ENCODE results near the gene LAPTM4A.
"Not testable (repeated sequence)": the region's sequence is repeated elsewhere in the genome, so short reads cannot be mapped to it uniquely, and the experiment has no call there.

Gene LAPTM4A

DNA sequence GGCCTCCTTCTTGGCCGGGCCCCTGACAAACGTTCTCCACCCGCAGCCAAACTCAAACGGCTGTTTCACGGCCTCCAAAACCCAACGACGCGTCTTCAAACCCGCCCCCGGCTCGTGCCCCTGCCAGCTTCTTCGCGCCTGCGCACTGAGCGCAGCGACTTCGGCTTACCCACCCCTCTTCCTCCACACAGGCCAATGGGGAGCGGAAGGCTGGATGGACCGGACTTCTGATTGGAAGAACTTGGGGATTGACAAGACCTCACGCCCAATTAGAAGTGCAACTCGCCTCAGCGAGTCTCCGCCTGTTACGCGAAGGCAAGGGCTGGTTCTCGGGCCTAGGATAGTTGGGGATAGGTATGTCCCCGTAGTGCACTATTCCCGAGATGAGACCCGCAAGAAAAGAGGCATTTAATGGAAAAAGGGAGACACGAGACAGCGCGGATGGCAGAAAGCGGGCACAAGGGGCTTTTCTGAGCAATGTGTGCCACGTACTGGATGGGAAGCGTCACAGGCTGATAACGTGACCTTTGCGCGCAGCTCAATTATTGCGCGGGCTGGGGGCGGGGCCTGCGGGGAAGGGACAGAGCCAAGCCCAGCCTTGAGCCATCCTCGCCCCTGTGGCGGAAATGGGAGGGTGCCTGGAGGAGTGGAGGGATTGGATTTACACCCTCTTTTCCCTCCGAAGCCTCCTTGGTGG, at the start of gene LAPTM4A:
Gene LAPTM4A (minus strand): TSS at position 97 of the 697 bp plus-strand sequence. CDS start 108 bp downstream, outside the sequence.
- DNase-seq (ENCODE audit: low read depth), result peak; percentile 99

DNA sequence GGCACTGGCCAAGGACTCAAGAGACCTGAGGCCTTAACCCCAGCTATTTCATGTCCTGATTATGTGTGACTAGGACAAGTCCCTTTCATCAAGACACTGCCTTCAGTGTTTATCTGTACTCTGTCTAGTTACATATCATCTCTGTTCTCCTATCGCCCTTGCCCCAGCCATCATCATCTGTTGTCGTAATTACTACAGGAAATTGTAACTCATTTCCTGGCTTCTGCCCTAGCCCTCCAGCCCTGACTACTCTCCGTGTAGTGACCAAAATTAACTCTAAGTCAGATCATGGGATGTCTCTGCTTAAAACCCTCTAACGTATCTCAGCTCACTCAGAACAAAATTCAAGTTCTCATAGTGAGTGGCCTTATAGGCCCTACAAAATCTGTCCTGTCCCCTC, 49.3 kb upstream of the LAPTM4A start:
- DNase-seq (ENCODE audit: low read depth), result no peak

DNA sequence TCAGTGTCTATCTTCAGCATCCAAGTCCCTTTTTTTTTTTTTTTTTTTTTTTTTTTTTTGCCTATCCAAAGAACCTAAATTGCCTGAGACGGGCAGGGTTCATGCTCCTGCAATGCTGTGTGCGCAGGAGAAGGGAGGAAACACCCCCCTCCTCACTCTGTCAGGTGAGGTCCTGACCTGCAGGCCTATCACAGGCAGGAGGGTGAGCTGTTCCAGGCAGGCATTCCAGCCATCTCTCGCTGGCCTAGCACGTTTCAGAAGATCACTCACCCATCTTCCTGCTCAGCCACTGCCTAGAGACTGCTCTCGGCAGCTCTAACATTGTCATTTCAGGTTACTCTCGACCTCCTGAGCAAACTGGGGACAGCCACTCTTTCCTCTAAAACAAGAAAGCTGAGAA, 48.4 kb upstream of the LAPTM4A start:
- DNase-seq (ENCODE audit: low read depth), result no peak

DNA sequence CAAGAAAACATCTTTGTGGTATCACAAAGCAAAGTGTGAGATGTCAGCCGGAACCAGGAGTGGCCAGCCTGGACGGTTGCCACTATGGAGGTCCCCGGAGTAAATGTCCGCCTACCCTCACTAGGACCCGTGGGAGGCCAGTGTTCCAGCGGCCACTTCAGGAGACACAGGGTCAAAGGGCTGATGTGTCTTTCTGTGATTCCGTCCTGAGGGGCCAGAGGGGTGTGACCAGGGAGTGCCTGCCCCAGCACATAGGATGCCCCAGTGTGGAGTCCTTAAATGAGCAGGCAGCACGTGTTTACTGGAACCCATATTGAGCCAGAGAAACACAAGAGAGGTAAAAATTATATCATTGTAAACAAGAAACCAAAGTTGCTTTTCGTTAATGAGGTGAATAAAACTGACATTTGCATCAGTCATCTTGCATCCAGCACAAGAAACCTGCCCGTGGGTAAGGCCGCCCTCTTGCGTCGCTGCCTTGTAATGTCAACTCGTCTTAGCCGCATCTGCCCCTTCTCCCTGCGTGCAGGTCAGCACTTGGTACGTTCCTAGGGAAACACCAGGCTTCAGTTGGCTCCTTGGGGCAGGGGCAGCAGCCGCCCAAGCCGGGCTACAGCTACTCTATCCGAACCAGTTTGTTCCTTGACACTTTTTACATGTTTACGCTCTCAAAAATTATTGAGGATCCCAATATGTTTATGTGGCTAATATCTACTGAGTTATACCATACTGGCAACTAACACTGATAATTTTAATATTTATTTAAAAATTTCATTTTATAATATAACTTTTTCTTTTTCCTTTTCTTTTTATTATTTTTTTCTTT, 46.7 kb upstream of the LAPTM4A start:
- DNase-seq (ENCODE audit: low read depth), result no peak

DNA sequence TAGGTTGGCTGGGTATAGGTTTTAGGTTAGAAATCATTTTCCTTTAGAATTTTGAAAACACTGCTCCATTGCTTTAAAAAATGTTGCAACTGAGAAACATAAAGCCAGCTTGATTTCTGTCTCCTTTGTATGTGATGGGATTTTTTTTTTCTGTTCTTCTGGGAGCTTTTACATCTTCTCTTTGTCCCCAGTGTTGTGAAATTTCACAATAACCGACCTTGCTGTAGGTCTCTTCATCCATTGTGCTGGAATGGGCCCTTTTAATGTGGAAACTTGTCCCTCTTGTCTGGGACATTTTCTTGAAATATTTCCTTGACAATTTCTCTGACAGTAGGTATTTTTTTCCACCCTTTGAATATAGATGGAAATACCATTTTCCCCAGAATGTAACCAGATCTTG, 44.0 kb upstream of the LAPTM4A start:
- DNase-seq (ENCODE audit: low read depth), result no peak

DNA sequence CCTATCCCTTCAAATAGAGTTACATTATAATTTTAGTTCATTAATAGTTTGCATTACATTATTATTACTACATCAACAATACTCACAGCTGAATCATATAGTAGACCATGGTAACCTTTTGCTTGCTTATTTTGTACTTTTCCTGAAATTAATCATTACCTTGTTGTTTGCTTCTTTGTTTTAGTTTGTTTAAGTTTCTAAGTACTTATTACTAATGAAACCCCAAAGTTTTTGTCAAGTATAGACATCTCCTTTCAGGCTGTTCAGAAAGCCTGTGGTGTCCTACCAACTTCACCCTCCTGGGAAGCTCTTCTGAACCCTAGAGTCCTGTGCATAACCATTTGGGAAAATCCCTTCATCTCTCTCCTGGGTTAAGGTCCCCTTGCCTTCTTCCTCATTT, 43.5 kb upstream of the LAPTM4A start:
- DNase-seq (ENCODE audit: low read depth), result no peak

DNA sequence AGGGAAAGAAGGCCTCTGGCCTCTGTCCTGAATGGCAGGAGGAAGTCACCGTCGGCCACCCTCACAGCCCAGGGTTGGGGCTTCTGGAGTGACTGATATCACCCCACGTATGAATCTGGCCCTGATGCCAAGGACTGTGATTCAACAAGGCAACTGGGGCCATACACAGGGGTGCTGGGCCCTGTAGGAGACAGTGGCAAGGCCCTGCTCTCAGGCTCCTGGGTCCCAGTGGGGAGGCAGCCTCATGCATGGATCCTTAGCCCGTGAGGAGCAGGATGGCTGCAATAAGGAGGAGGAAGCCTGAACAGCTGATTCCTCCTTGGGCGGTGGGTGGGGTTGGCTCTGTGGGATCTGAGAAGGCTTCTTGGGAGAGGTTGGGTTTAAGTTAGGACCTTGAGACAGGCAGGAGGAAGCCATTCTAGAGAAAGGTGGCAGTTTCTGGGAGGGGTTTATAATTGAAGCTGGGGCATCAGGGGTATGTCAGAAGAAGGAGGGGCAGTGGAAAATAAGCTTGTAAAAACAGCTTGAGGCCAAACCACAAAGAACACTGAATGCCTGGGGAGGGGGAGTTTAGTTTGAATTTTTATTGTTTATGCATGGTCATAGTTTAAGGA, 42.8 kb upstream of the LAPTM4A start:
- DNase-seq (ENCODE audit: low read depth), result no peak

DNA sequence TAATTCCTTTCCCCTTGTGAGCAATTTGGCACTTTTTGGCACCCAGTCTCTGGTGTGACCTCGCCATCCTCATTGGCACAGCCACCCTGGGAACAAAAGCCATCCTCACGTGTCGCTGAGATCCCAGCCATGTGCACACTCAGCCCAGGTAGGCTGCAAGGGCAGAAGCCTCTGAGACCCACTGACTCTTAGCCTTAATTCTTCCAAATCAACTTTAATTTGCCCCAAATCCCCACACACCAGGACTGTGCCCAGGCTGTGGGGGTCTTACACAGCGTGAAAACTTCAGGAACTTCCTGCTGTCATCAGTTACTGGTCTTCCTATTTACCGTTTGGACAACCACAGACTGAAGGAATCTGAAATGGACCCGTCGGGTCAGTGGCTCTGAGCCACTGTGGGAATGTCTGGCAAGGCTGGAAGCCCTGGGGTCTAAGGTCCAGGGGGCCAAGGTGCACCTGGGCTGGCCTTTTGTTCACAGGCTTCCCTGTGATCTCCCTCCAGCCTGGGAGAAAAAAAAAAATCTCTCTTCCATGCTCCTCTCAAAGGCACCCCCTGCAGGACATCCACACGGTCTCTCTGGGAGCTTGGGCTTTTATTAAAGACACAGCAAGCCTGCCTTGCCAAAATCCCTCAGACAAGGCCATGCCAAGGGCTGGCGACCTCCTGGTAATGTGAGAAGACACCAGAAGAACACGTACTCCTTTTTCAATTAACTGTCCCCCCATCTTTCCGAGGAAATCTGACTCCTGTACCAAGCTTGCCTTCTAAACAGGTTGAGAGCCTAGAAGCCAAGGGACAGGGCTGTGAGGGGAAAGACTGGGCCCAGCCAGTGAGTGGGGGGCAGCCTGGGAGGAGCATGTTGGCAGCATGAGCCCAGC, 42.1 kb upstream of the LAPTM4A start:
- no peak for DNase-seq (ENCODE audit: low read depth)

DNA sequence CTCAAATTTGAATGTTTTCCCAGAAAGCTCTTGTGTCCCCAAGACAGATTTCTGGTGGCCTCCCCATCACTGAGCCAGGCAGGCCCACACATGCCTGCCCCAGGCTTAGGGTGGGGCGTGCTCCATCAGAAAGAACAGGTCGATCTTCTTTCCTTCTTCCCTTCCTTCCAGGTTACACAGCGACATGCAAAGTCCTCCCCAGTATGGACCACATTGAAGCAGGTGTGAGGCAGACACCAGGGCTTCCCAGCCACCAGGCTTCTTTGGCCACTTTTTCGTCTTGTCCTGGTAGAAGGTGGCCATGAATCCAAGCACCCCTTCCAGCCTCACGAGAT, 41.4 kb upstream of the LAPTM4A start:
- DNase-seq (ENCODE audit: low read depth), result no peak

DNA sequence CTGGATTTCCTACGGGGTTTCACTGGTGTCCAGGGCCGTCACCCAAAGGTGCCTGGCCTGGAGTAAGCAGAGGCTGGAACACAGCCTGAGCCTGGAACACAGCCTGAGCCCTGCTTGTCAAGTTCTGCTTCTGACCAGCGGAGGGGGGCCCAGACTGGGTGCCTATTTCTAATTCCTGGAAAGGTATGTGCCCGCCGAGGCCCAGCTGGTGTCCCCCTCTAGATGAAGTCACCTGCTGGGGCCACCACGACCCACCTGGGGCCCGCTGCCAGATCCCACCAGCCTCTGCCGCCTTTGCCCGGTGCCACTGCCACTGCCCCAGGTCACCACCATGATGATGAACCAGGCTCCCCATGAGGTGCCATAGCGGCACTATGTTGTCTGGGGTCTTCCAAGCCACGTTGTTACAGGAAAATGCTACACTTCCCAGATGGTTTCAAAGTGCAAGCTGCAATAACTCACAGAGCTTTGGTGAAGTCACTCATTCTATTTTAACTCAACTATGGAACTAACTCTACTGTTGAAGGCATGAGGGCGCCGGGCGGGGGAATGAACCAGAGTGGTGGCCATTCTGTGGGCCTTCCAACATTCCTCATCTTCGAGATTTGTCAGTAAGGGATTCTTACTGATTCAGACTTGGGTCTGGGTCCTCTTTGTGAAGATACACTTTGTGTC, 40.9 kb upstream of the LAPTM4A start:
- no peak for DNase-seq (ENCODE audit: low read depth)

DNA sequence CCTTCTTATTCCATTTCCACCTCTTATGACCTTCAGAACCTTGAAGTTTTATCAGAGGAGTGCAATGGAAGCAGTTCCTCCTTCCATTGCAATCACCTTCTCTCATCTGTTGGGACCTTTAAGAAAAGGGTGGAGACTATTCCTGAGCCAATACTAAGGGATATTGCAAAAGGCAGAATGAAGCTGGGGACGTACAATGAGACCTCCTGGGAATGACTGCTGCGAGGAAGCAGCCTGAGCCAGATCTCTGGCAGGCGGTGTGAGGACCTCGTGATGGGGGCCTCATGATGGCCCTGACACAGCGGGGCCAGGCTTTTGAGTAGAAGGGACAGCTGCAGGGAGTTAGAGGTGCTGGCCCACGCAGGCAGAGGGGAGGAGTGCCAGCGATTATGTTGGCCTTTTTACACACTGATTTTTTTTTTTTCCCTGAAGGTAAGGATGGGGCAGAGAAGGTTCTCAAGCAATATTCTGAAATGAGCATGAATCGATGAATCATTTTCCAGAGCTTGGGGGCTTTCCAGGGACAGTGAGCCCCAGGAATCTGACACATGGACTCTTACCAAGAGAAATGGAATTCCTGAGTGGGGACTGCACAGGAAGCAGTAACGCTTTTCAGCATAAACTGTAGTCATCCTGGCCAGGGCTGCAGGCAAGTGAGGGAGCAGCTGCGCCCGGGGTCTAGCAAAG, 40.0 kb upstream of the LAPTM4A start:
- DNase-seq (ENCODE audit: low read depth), result peak; percentile 91

DNA sequence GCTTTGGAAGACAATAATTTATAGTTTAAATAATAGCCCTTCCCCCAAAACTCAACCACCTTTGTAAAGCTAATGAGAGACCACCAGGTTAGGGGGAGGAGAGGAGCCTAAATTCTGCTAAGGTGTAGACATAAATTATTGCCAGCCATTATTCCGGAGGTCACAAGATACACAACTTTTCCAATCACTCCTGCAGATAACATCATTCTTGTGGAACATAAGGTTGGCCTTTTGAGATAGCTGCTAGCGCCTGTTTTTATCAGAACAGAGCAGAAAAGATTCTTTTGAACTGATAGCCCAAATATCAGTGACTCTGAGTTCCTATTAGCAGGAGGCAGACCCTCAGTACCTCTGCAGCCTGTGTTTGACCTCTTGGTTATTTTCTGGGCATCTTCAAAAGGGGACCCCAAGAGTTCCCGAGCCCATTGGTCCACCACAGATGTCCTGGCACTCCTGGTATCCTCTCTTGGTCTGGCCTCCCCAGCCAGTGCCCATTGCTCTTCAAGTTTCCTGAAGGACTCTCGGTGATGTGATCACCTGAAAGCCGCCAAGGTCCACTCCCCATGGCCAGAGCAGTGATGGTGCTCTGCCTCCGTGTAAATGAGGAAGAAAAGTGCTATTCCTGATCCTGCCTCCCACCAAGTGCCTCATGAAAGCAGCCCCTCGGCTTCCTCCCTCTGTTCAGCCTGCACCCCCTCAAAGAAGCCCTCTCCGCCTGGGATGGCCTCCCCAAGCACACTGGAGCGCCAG, 38.5 kb upstream of the LAPTM4A start:
- no peak for DNase-seq (ENCODE audit: low read depth)

DNA sequence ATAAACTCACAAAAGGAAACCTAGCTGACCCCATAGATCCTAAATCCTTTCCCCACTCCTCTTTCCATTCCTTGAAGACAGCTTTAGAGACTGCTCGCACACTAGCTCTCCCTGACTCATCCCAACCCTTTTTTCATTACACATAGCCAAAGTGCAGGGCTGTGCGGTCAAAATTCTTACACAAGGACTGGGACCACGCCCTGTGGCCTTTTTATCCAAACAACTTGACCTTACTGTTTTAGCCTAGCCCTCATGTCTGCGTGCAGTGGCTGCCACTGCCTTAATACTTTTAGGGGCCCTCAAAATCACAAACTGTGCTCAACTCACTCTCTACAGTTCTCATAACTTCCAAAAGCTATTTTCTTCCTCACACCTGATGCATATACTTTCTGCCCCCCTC, 34.5 kb upstream of the LAPTM4A start:
- DNase-seq (ENCODE audit: low read depth), result not testable (repeated sequence)

DNA sequence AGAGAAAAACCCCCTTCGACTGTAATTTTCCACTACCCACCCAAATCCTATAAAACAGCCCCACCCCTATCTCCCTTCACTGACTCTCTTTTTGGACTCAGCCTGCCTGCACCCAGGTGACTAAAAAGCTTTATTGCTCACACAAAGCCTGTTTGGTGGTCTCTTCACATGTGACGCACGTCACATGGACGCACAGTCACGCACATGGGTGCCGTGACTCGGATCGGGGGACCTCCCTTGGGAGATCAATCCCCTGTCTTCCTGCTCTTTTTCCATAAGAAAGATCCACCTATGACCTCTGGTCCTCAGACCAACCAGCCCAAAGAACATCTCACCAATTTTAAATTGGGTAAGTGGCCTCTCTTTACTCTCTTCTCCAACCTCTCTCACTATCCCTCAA, 31.4 kb upstream of the LAPTM4A start:
- not testable (repeated sequence) for DNase-seq (ENCODE audit: low read depth)

DNA sequence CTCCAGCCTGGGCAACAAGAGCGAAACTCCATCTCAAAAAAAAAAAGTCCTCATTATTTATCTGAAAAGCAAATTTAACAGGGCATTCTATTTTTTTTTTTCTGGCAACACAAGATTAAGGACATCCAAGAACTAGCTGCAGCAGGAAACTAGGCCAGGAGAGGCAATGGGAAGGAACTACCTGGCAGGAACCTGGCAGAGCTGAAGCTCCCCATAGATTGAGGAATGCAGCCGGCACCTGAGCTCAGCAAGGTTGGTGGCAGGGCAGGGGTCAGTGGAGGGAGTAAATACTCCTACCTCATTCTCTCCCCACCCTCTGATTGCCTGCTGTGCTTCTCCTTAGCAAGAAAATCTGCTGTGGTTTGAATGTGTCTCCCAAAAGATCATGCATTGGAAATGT, 30.4 kb upstream of the LAPTM4A start:
- DNase-seq (ENCODE audit: low read depth), result no peak

DNA sequence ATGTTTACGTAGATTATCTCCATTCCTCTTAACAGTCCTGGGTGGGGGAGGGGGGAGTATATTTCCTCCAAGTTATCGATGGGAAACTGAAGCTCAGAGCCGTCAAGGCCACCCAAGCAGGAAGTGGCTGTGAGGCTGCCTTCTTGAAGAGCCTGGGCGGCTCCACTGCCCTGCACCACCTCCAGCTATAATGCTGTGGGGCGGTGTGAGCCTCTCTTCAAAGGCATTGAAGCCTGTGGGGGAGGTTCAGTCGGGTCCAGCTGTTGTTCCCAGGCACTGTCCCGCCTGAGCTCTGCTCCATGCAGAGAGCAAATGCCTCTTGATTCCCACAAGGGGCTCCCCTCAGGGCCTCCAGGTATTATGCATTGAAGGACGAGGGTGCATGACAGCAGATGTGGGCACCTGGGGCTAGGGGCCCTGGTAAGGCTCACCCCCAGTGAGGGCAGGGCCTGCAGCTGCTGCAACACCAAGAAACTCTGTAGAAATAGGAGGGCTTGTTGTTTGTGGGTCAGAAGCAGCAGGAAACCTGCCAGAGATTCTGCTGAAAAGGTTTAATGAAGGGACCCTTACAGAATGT, 29.5 kb upstream of the LAPTM4A start:
- DNase-seq (ENCODE audit: low read depth), result no peak

DNA sequence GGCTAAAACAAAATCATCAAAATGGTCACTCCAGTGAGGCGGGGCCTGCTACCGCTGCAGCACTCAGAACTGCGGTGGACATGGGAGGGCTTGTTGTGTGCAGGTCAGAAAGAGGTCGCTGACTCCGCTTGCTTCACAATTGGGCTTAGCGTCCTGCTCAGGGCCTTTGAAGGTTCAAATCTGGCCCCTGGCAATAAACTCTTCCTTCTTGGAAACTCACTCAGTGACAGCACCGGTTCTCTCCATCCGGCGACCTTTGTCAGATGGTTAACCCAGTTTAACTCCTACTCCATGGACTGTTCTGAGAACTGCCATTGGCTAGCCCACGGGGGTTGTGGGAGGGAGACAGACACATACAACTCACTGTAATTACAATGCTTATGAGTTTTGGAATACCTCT, 29.0 kb upstream of the LAPTM4A start:
- no peak for DNase-seq (ENCODE audit: low read depth)

DNA sequence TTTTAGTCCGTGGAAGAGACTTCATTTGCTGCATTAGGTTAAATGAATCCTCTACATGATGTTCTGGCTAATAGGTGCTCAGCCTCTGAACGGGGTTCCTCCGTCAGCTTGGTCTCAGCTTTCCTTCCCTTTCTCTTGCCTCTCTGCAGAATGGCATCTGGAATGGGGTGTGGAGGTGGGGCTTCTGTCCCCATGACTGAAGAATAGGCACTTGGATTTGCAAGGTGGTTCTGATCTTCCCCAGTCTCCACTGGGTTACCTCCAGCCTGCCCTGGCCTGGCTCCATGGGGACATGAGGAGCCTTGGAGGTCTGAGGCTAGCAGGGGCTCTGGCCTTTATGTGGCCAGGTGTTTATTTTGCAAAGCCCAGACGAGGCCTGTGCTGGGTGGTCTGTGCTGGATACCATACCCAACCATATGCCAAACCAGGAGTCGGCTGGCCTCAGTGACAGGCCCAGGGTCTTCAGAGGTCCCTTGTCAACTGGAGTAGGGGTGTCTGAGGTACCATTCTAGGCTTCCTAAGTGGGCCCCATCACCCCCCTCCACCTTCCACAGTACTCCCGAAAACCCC, 28.2 kb upstream of the LAPTM4A start:
- no peak for DNase-seq (ENCODE audit: low read depth)

DNA sequence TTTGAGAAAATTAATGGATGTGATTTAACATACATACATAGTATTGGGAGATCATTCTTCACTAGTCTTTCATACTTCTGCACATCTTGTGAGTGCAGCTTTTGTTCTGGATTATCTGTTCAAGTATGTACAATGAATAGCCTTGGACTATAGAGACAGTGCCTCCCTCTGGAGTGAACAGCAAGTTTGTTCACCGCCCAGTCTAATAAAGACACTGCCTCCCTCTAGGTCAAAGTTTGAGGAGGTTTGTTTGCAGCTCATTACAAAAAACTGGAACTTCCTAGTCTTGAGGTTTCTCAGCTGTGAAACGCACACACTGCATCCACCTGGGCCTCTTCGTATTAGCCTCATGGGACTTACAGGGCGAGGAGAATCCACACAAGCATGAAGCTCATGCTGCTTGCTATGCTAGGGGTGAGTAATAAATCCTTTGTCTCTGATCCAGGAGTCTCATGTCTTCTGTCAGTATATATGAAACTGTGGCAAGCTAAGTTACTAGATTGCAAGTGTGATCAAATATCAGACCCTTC, 26.0 kb upstream of the LAPTM4A start:
- DNase-seq (ENCODE audit: low read depth), result no peak
